T-helper 9 cell (primary cell): ENCODE results near the gene USP32.
"Not testable (repeated sequence)": the region's sequence is repeated elsewhere in the genome, so short reads cannot be mapped to it uniquely, and the experiment has no call there.

ENCODE experiments used
- DNase-seq: peaks from one replicate; pipeline ENCODE4 v3.0.0-alpha.2; 2020

USP32 gene

DNA sequence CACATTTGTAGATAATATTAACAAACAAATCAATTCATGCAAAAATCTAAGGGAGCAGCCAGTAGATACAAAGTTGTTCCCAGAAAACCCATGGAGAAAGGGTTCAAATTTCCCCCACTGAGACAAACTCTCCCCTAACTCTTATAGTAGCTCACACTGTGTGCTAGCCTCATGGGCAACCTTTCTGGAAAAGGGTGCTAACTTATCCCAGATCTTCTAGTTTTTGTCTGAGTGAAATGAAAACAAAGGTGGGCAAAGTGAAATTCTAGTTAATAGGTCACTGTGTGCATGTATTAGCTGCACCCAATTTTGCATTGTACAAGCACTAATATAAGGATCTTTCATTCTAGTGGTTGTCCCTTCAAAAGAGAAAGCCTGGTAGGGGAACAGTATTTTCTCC lies 9.9 kb upstream of the USP32 start:
- no peak for DNase-seq

- DNase-seq: no peak
These were observed 6.5 kb upstream of the USP32 start for GRCh38 chr17:60398227-60398959.

GRCh38 chr17:60396412-60396811 lies 4.5 kb upstream of the USP32 start:
- DNase-seq: no peak

- no peak for DNase-seq
These were observed 3.7 kb upstream of the USP32 start for GRCh38 chr17:60395508-60396065.

DNA sequence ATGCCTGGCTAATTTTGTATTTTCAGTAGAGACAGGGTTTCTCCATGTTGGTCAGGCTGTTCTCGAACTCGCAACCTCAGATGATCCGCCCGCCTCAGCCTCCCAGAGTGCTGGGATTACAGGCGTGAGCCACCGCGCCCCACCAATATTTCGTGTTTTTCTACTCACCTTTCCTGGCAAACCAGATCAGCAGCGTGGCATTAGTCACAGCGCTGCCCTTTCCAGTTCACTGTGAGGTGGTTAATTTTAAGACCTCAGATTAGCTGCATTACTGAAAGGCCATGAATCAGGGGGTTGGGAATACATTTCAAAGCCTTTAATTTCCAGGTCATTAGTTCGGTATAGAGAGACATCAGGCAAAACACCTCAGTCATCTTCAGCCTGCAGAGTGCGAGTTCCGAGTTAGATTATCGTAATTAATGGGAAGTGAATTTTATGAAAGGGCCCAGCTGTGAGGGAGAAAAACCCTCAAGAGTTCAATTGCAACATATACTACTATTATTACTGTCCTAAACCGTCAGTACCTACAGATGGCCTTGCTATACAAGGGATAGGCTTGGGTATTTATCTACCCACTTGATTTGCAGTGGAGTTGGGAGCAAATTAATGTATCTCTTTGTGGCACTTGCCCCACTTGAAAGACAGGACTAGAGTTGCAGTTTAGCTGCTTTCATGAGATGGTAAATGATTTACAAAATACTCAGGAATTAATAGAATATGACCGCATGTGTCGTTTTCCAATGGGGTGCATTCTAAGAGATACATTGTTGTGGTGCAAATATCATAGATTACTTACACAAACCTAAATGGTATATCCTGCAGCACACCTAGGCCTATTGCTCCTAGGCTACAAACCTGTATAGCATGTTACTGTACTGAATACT lies 2.1 kb upstream of the USP32 start:
- DNase-seq: no peak

GRCh38 chr17:60392845-60393702 lies 1.1 kb upstream of the USP32 start:
- no peak for DNase-seq

DNA sequence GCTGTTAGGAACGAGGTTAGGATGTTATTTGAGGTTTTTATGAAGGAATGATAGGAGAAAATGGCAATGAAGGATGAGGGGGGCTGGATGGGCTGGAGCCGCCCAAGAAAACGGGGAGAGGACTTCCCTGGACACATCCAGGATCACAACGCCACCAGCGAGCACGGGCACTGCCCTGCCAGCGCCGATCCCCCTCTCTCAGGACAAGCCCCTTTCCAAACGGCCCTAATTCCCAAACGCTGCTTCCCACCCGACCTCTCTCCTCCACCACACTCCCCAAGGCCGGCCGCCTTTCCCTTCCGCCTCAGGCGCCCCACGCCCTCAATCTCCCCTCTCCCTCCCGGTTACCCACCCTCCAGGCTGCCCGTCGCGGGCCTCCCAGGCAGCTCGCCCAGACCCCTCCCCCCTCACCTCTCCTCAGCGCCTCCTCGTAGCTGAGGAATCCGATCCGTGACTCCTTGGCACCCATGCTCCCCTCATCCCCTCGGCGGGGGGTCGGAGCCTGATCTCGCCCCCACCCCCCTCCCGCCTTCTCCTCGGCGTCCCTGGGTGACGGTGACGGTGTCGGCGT lies 377 bp downstream of the USP32 start:
- DNase-seq: no peak

DNA sequence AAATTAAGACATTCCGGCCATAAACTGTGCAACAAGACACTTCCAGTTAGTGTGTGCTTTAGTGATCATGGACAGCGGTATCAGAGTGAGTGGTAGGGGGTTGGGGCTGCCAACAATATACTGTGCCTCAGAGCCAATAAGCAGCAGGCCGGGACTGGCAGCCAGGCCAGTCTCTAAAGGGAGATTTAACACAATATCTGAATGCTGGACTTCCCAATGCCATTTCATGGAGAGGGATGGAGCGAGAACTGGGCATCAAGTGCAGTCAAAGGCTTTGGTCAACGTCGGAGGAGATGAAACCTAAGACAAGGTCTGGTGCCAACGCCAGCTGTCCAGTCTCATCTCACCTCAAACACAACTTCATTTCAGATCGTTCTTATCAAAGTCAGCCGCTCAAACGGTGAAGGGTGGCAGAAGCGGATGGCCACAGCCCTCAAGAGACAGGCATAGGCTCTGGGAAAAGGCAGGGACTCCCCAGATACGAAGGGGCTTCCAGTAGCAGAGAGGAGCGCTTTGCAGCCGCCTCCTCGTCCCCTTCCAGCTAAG lies 935 bp downstream of the USP32 start:
- peak; percentile 6 for DNase-seq

- DNase-seq: no peak
These were observed 1.7 kb downstream of the USP32 start for GRCh38 chr17:60390186-60390585.

- DNase-seq: no peak
These were observed 3.2 kb downstream of the USP32 start for GRCh38 chr17:60388742-60389141.

DNA sequence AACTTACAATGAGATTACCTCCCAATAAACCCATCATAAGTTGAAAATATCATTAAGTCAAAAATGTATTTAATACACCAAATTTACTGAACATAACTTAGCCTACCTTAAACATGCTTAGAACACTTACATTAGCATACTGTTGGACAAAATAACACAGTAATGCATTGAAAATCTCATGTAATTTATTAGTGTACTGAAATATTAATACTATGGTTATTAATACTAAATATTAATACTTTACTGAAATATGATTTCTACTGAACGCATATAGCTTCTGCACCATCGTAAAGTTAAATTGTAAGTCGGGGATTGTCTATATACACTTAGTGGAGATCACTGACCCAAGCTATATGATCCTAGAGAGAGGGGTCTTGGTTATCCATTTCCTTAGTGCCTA lies 4.3 kb downstream of the USP32 start:
- DNase-seq: no peak

GRCh38 chr17:60386147-60387058 lies 5.5 kb downstream of the USP32 start:
- no peak for DNase-seq

DNA sequence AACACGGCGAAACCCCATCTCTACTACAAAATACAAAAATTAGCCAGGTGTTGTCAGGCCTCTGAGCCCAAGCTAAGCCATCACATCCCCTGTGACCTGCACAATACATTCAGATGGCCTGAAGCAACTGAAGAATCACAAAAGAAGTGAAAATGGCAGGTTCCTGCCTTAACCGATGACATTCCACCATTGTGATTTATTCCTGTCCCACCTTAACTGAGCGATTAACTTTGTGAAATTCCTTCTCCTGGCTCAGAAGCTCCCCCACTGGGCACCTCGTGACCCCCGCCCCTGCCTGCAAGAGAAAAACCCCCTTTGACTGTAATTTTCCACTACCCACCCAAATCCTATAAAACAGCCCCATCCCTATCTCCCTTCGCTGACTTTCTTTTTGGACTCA lies 7.0 kb downstream of the USP32 start:
- not testable (repeated sequence) for DNase-seq

DNA sequence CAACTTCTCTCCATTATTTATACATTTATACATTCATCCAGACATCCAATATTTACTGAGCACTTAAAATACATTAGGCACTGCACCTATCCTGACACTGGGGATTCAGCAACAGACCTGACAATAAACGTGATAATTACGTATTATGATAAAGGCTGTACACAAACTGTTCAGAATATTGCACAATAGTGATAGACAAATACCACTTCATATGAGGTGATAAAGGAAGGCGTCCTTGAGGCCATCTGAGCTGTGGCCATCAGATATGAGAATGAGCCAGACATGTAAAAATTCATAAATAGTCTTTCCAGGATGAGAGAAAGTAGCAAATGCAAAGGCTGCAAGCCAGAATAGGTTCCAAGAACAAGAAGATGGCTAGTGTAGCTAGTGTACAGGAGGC lies 8.6 kb downstream of the USP32 start:
- DNase-seq: no peak

GRCh38 chr17:60381958-60382357 lies 10.0 kb downstream of the USP32 start:
- no peak for DNase-seq

- not testable (repeated sequence) for DNase-seq
These were observed 12.5 kb downstream of the USP32 start for GRCh38 chr17:60379461-60379860.

GRCh38 chr17:60378187-60378586 lies 13.7 kb downstream of the USP32 start:
- not testable (repeated sequence) for DNase-seq

- no peak for DNase-seq
These were observed 19.0 kb downstream of the USP32 start for GRCh38 chr17:60372790-60373483.

DNA sequence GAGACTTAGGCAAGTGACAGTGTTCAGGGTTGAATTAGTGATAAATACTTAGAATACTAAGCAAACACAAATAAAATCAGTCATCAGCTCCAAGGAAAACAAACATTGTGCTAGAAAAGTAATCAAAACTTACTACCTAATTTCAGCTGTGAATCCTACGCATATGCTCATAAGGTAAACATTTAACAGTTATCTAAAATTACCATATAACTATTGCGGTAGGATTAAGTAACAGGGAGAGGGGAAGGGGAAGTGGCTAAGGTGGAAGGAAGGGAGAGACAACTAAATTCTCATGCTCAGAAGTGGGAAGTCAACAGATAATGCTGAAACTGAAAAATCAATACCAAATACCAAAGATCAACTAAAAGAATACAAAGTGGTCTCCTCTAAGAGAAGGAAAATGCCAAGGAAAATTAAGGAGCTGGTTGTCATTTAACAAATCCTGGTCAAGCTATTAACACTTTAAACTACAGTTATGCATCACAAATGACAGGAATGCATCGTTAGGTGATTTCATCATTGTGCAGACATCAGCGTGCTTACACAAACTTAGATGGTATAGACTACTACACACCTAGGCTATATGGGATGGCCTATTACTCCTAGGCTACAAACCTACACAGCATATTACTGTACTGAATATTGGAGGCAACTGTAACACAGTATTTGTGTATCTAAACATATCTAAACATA lies 20.0 kb downstream of the USP32 start:
- DNase-seq: no peak

GRCh38 chr17:60371416-60371815 lies 20.5 kb downstream of the USP32 start:
- DNase-seq: no peak
